ENCODE data around the gene KDM5C. TPM values are rescaled to one million over a fixed set of nuclear protein-coding genes. Genes with fewer than 3 reads are reported as not detected.

Gene KDM5C
- total and polyA plus RNA-seq, 2 donors (not counting 1 experiment from before 2014, with no cell fraction given) = 30.5 to 83.6 TPM

GRCh38 chrX:53261355-53261972 lies 36.5 kb upstream of the KDM5C start:
- H3K4me1 ChIP-seq (ENCODE audit: control insufficient read depth, extremely low read depth, insufficient read depth, low read length) = peaks cover 17% of the 10 kb centered on the region
- TF ChIP-seq CTCF (conservative IDR thresholded peaks at IDR 0.05 in 1 of 2, IDR thresholded peaks at IDR 0.05 in 1 of 2; ENCODE audit: low read depth in 1 of 2, low read length in 2 of 2) = no peak
- TF ChIP-seq EZH2 (IDR thresholded peaks at IDR 0.05; ENCODE audit: low read length, missing control alignments) = no peak
- H3K79me2 ChIP-seq (ENCODE audit: control insufficient read depth, insufficient read depth, low read length) = no peaks in the 10 kb centered on the region
- H4K20me1 ChIP-seq (ENCODE audit: control insufficient read depth, extremely low read depth, insufficient read depth, low read length) = no peaks in the 10 kb centered on the region
- no peak for DNase-seq (ENCODE audit: low read depth in 2 of 2)
- H3K9me3 ChIP-seq (ENCODE audit: control insufficient read depth, insufficient read depth, low read depth, low read length) = no peaks in the 10 kb centered on the region
- H3K4me2 ChIP-seq (ENCODE audit: extremely low read depth, insufficient read depth, low read length) = no peak overlapping the region
- H3K27me3 ChIP-seq (ENCODE audit: control insufficient read depth, insufficient read depth, low read length) = no peaks in the 10 kb centered on the region
- H3K9ac ChIP-seq (ENCODE audit: insufficient read depth, low read length) = no peak overlapping the region
- H2AFZ ChIP-seq (ENCODE audit: low read length) = no peak overlapping the region
- no peak overlapping the region for H3K27ac ChIP-seq (ENCODE audit: insufficient read depth, low read length)
- H3K36me3 ChIP-seq (ENCODE audit: control insufficient read depth, insufficient read depth, low read length) = no peaks in the 10 kb centered on the region
- H3K4me3 ChIP-seq (replicated peaks in 1 of 4; ENCODE audit: control extremely low read depth in 1 of 4, insufficient read depth in 1 of 4, low read depth in 3 of 4, low read length in 4 of 4) = no peak overlapping the region

- H2AFZ ChIP-seq (ENCODE audit: low read length) = no peak overlapping the region
- TF ChIP-seq EZH2 (IDR thresholded peaks at IDR 0.05; ENCODE audit: low read length, missing control alignments) (no peak), CTCF (conservative IDR thresholded peaks at IDR 0.05 in 1 of 2, IDR thresholded peaks at IDR 0.05 in 1 of 2; ENCODE audit: low read depth in 1 of 2, low read length in 2 of 2) (no peak)
- no peak overlapping the region for H3K9ac ChIP-seq (ENCODE audit: insufficient read depth, low read length)
- H3K36me3 ChIP-seq (ENCODE audit: control insufficient read depth, insufficient read depth, low read length) = no peaks in the 10 kb centered on the region
- no peak overlapping the region for H3K4me3 ChIP-seq (replicated peaks in 1 of 4; ENCODE audit: control extremely low read depth in 1 of 4, insufficient read depth in 1 of 4, low read depth in 3 of 4, low read length in 4 of 4)
- no peaks in the 10 kb centered on the region for H3K79me2 ChIP-seq (ENCODE audit: control insufficient read depth, insufficient read depth, low read length)
- DNase-seq (ENCODE audit: low read depth in 2 of 2) = no peak
- H3K9me3 ChIP-seq (ENCODE audit: control insufficient read depth, insufficient read depth, low read depth, low read length) = no peaks in the 10 kb centered on the region
- no peak overlapping the region for H3K27ac ChIP-seq (ENCODE audit: insufficient read depth, low read length)
- no peaks in the 10 kb centered on the region for H4K20me1 ChIP-seq (ENCODE audit: control insufficient read depth, extremely low read depth, insufficient read depth, low read length)
- no peak overlapping the region for H3K4me2 ChIP-seq (ENCODE audit: extremely low read depth, insufficient read depth, low read length)
- no peaks in the 10 kb centered on the region for H3K27me3 ChIP-seq (ENCODE audit: control insufficient read depth, insufficient read depth, low read length)
- peaks cover 11% of the 10 kb centered on the region for H3K4me1 ChIP-seq (ENCODE audit: control insufficient read depth, extremely low read depth, insufficient read depth, low read length)
Measured at GRCh38 chrX:53260836-53261235, 35.8 kb upstream of the KDM5C start.

- Histone ChIP-seq H3K9me3 (ENCODE audit: control insufficient read depth, insufficient read depth, low read depth, low read length) (no peaks in the 10 kb centered on the region), H3K4me3 (replicated peaks in 1 of 4; ENCODE audit: control extremely low read depth in 1 of 4, insufficient read depth in 1 of 4, low read depth in 3 of 4, low read length in 4 of 4) (no peak overlapping the region), H3K4me1 (ENCODE audit: control insufficient read depth, extremely low read depth, insufficient read depth, low read length) (no peaks in the 10 kb centered on the region), H3K9ac (ENCODE audit: insufficient read depth, low read length) (no peak overlapping the region), H3K36me3 (ENCODE audit: control insufficient read depth, insufficient read depth, low read length) (no peaks in the 10 kb centered on the region), H3K27ac (ENCODE audit: insufficient read depth, low read length) (no peak overlapping the region), H3K4me2 (ENCODE audit: extremely low read depth, insufficient read depth, low read length) (no peak overlapping the region), H3K79me2 (ENCODE audit: control insufficient read depth, insufficient read depth, low read length) (no peaks in the 10 kb centered on the region), H2AFZ (ENCODE audit: low read length) (no peak overlapping the region), H3K27me3 (ENCODE audit: control insufficient read depth, insufficient read depth, low read length) (no peaks in the 10 kb centered on the region), H4K20me1 (ENCODE audit: control insufficient read depth, extremely low read depth, insufficient read depth, low read length) (no peaks in the 10 kb centered on the region)
- no peak for DNase-seq (ENCODE audit: low read depth in 2 of 2)
- TF ChIP-seq EZH2 (IDR thresholded peaks at IDR 0.05; ENCODE audit: low read length, missing control alignments) (no peak), CTCF (conservative IDR thresholded peaks at IDR 0.05 in 1 of 2, IDR thresholded peaks at IDR 0.05 in 1 of 2; ENCODE audit: low read depth in 1 of 2, low read length in 2 of 2) (no peak)
Measured at GRCh38 chrX:53257670-53258423, 32.8 kb upstream of the KDM5C start.

Data from fibroblast of lung (primary cell).